ENCODE data around the gene BRD3OS.

BRD3OS gene

GRCh38 chr9:134024214-134024792 is 978 bp upstream of the BRD3OS start:
- no peaks in the 10 kb centered on the region for H3K27me3 ChIP-seq (replicated peaks; ENCODE audit: control insufficient read depth, insufficient read depth, low read length)
- no peak for DNase-seq (ENCODE audit: extremely low read depth, insufficient read length)
- H3K4me3 ChIP-seq (replicated peaks; ENCODE audit: low read depth, low read length), result peak overlapping the region; percentile 47
- peaks cover 1% of the 10 kb centered on the region; the same call in 1 of the 2 replicates for H3K36me3 ChIP-seq (ENCODE audit: control insufficient read depth, insufficient read depth, low read length)
- no peak for TF ChIP-seq CTCF (IDR thresholded peaks at IDR 0.05; ENCODE audit: insufficient read depth, low read length, poor library complexity, severe bottlenecking)

- Histone ChIP-seq H3K36me3 (ENCODE audit: control insufficient read depth, insufficient read depth, low read length) (peaks cover 4% of the 10 kb centered on the region; the same call in 1 of the 2 replicates), H3K4me3 (replicated peaks; ENCODE audit: low read depth, low read length) (peak overlapping the region; percentile 74), H3K27me3 (replicated peaks; ENCODE audit: control insufficient read depth, insufficient read depth, low read length) (no peaks in the 10 kb centered on the region)
- DNase-seq (ENCODE audit: extremely low read depth, insufficient read length), result peak; percentile 80
- TF ChIP-seq CTCF (IDR thresholded peaks at IDR 0.05; ENCODE audit: insufficient read depth, low read length, poor library complexity, severe bottlenecking), result peak; percentile 54
Observed at GRCh38 chr9:134025606-134026541, 593 bp downstream of the BRD3OS start.

- Histone ChIP-seq H3K4me3 (replicated peaks; ENCODE audit: low read depth, low read length) (no peak overlapping the region), H3K27me3 (replicated peaks; ENCODE audit: control insufficient read depth, insufficient read depth, low read length) (no peaks in the 10 kb centered on the region), H3K36me3 (ENCODE audit: control insufficient read depth, insufficient read depth, low read length) (peaks cover 4% of the 10 kb centered on the region)
- DNase-seq (ENCODE audit: extremely low read depth, insufficient read length), result no peak
- TF ChIP-seq CTCF (IDR thresholded peaks at IDR 0.05; ENCODE audit: insufficient read depth, low read length, poor library complexity, severe bottlenecking), result no peak
Observed at GRCh38 chr9:134026581-134026980, 1.3 kb downstream of the BRD3OS start.

GRCh38 chr9:134026981-134027380 is 1.7 kb downstream of the BRD3OS start:
- DNase-seq (ENCODE audit: extremely low read depth, insufficient read length), result no peak
- H3K4me3 ChIP-seq (replicated peaks; ENCODE audit: low read depth, low read length), result no peak overlapping the region
- H3K36me3 ChIP-seq (ENCODE audit: control insufficient read depth, insufficient read depth, low read length), result peaks cover 4% of the 10 kb centered on the region
- no peaks in the 10 kb centered on the region for H3K27me3 ChIP-seq (replicated peaks; ENCODE audit: control insufficient read depth, insufficient read depth, low read length)
- TF ChIP-seq CTCF (IDR thresholded peaks at IDR 0.05; ENCODE audit: insufficient read depth, low read length, poor library complexity, severe bottlenecking), result no peak

GRCh38 chr9:134027561-134027960 is 2.3 kb downstream of the BRD3OS start:
- Histone ChIP-seq H3K36me3 (ENCODE audit: control insufficient read depth, insufficient read depth, low read length) (peaks cover 4% of the 10 kb centered on the region), H3K27me3 (replicated peaks; ENCODE audit: control insufficient read depth, insufficient read depth, low read length) (no peaks in the 10 kb centered on the region), H3K4me3 (replicated peaks; ENCODE audit: low read depth, low read length) (no peak overlapping the region)
- DNase-seq (ENCODE audit: extremely low read depth, insufficient read length), result no peak
- TF ChIP-seq CTCF (IDR thresholded peaks at IDR 0.05; ENCODE audit: insufficient read depth, low read length, poor library complexity, severe bottlenecking), result no peak

Measured in GM06990 (cell line).